Measurements from ENCODE around the gene SLC39A5.
A peak's percentile ranks its signal among the peaks of the same experiment; 100 is the strongest.
"Not testable (repeated sequence)": the region's sequence is repeated elsewhere in the genome, so short reads cannot be mapped to it uniquely, and the experiment has no call there.

Gene SLC39A5

GRCh38 chr12:56257071-56257470 is 27.2 kb downstream of the SLC39A5 start:
- Histone ChIP-seq H3K4me1 (ENCODE audit: control insufficient read depth in 2 of 2, insufficient read depth in 2 of 2, low read length in 2 of 2) (peaks cover 19% of the 10 kb centered on the region in 2 donors), H3K9ac (ENCODE audit: low read depth in 1 of 2, low read length in 2 of 2) (peak overlapping the region; percentile 76 to 86), H3K9me3 (ENCODE audit: control insufficient read depth in 2 of 2, low read length in 2 of 2) (no peaks in the 10 kb centered on the region), H3K27me3 (ENCODE audit: control insufficient read depth in 2 of 2, insufficient read depth in 2 of 2, low read length in 2 of 2) (no peaks in the 10 kb centered on the region), H3K36me3 (ENCODE audit: control insufficient read depth in 2 of 2, insufficient read depth in 2 of 2, low read length in 2 of 2) (peaks cover 37 to 40% of the 10 kb centered on the region in 2 donors), H3K4me3 (ENCODE audit: low read length in 2 of 2) (peak overlapping the region; percentile 77 to 85), H3K27ac (ENCODE audit: low read depth in 2 of 2, low read length in 2 of 2) (no peak overlapping the region)

- H3K4me1 ChIP-seq (ENCODE audit: control insufficient read depth in 2 of 2, insufficient read depth in 2 of 2, low read length in 2 of 2): peaks cover 19% of the 10 kb centered on the region in 2 donors
- H3K27ac ChIP-seq (ENCODE audit: low read depth in 2 of 2, low read length in 2 of 2): peak overlapping the region; percentile 75 to 88
- H3K9me3 ChIP-seq (ENCODE audit: control insufficient read depth in 2 of 2, low read length in 2 of 2): no peaks in the 10 kb centered on the region
- peaks cover 32 to 35% of the 10 kb centered on the region in 2 donors for H3K36me3 ChIP-seq (ENCODE audit: control insufficient read depth in 2 of 2, insufficient read depth in 2 of 2, low read length in 2 of 2)
- H3K9ac ChIP-seq (ENCODE audit: low read depth in 1 of 2, low read length in 2 of 2): peak overlapping the region; percentile 76 to 86
- peak overlapping the region; percentile 77 to 85 for H3K4me3 ChIP-seq (ENCODE audit: low read length in 2 of 2)
- no peaks in the 10 kb centered on the region for H3K27me3 ChIP-seq (ENCODE audit: control insufficient read depth in 2 of 2, insufficient read depth in 2 of 2, low read length in 2 of 2)
Observed at GRCh38 chr12:56257491-56258067, 27.7 kb downstream of the SLC39A5 start.

GRCh38 chr12:56258068-56258819 is 28.4 kb downstream of the SLC39A5 start, which contains the start of gene ANKRD52:
TSS of gene ANKRD52 (minus strand) at chr12:56258384. CDS start at chr12:56258269, 115 bp downstream.
- Histone ChIP-seq H3K9ac (ENCODE audit: low read depth in 1 of 2, low read length in 2 of 2) (peak within 1 kb of the TSS; percentile 83 to 86), H3K36me3 (ENCODE audit: control insufficient read depth in 2 of 2, insufficient read depth in 2 of 2, low read length in 2 of 2) (peaks cover 25 to 28% of the 10 kb centered on the region in 2 donors), H3K4me3 (ENCODE audit: low read length in 2 of 2) (peak within 1 kb of the TSS; percentile 77 to 85), H3K9me3 (ENCODE audit: control insufficient read depth in 2 of 2, low read length in 2 of 2) (no peaks in the 10 kb centered on the region), H3K27me3 (ENCODE audit: control insufficient read depth in 2 of 2, insufficient read depth in 2 of 2, low read length in 2 of 2) (no peaks in the 10 kb centered on the region), H3K4me1 (ENCODE audit: control insufficient read depth in 2 of 2, insufficient read depth in 2 of 2, low read length in 2 of 2) (peaks cover 19% of the 10 kb centered on the region in 2 donors), H3K27ac (ENCODE audit: low read depth in 2 of 2, low read length in 2 of 2) (peak within 1 kb of the TSS; percentile 75 to 88)

- H3K9ac ChIP-seq (ENCODE audit: low read depth in 1 of 2, low read length in 2 of 2): peak overlapping the region; percentile 83 to 86
- peaks cover 19 to 23% of the 10 kb centered on the region in 2 donors for H3K36me3 ChIP-seq (ENCODE audit: control insufficient read depth in 2 of 2, insufficient read depth in 2 of 2, low read length in 2 of 2)
- peak overlapping the region; percentile 75 to 88 for H3K27ac ChIP-seq (ENCODE audit: low read depth in 2 of 2, low read length in 2 of 2)
- H3K9me3 ChIP-seq (ENCODE audit: control insufficient read depth in 2 of 2, low read length in 2 of 2): no peaks in the 10 kb centered on the region
- no peaks in the 10 kb centered on the region for H3K27me3 ChIP-seq (ENCODE audit: control insufficient read depth in 2 of 2, insufficient read depth in 2 of 2, low read length in 2 of 2)
- H3K4me1 ChIP-seq (ENCODE audit: control insufficient read depth in 2 of 2, insufficient read depth in 2 of 2, low read length in 2 of 2): peaks cover 19% of the 10 kb centered on the region in 2 donors
- peak overlapping the region; percentile 77 to 80 for H3K4me3 ChIP-seq (ENCODE audit: low read length in 2 of 2)
Observed at GRCh38 chr12:56258820-56259183, 29.0 kb downstream of the SLC39A5 start.

GRCh38 chr12:56260380-56260779 is 30.5 kb downstream of the SLC39A5 start:
- Histone ChIP-seq H3K36me3 (ENCODE audit: control insufficient read depth in 2 of 2, insufficient read depth in 2 of 2, low read length in 2 of 2) (peaks cover 8 to 12% of the 10 kb centered on the region in 2 donors), H3K9ac (ENCODE audit: low read depth in 1 of 2, low read length in 2 of 2) (no peak overlapping the region), H3K4me3 (ENCODE audit: low read length in 2 of 2) (no peak overlapping the region), H3K4me1 (ENCODE audit: control insufficient read depth in 2 of 2, insufficient read depth in 2 of 2, low read length in 2 of 2) (peaks cover 19% of the 10 kb centered on the region in 2 donors), H3K27ac (ENCODE audit: low read depth in 2 of 2, low read length in 2 of 2) (no peak overlapping the region), H3K27me3 (ENCODE audit: control insufficient read depth in 2 of 2, insufficient read depth in 2 of 2, low read length in 2 of 2) (no peaks in the 10 kb centered on the region), H3K9me3 (ENCODE audit: control insufficient read depth in 2 of 2, low read length in 2 of 2) (no peaks in the 10 kb centered on the region)

- no peak overlapping the region for H3K9ac ChIP-seq (ENCODE audit: low read depth in 1 of 2, low read length in 2 of 2)
- no peaks in the 10 kb centered on the region for H3K9me3 ChIP-seq (ENCODE audit: control insufficient read depth in 2 of 2, low read length in 2 of 2)
- no peak overlapping the region for H3K4me3 ChIP-seq (ENCODE audit: low read length in 2 of 2)
- no peaks in the 10 kb centered on the region for H3K27me3 ChIP-seq (ENCODE audit: control insufficient read depth in 2 of 2, insufficient read depth in 2 of 2, low read length in 2 of 2)
- H3K27ac ChIP-seq (ENCODE audit: low read depth in 2 of 2, low read length in 2 of 2): no peak overlapping the region
- H3K4me1 ChIP-seq (ENCODE audit: control insufficient read depth in 2 of 2, insufficient read depth in 2 of 2, low read length in 2 of 2): peaks cover 19% of the 10 kb centered on the region in 2 donors
- peaks cover 3 to 7% of the 10 kb centered on the region in 2 donors for H3K36me3 ChIP-seq (ENCODE audit: control insufficient read depth in 2 of 2, insufficient read depth in 2 of 2, low read length in 2 of 2)
Observed at GRCh38 chr12:56260921-56261320, 31.1 kb downstream of the SLC39A5 start.

GRCh38 chr12:56261503-56262232 is 31.8 kb downstream of the SLC39A5 start:
- Histone ChIP-seq H3K9ac (ENCODE audit: low read depth in 1 of 2, low read length in 2 of 2) (no peak overlapping the region), H3K27ac (ENCODE audit: low read depth in 2 of 2, low read length in 2 of 2) (no peak overlapping the region), H3K4me3 (ENCODE audit: low read length in 2 of 2) (no peak overlapping the region), H3K9me3 (ENCODE audit: control insufficient read depth in 2 of 2, low read length in 2 of 2) (no peaks in the 10 kb centered on the region), H3K4me1 (ENCODE audit: control insufficient read depth in 2 of 2, insufficient read depth in 2 of 2, low read length in 2 of 2) (peaks cover 17 to 21% of the 10 kb centered on the region in 2 donors), H3K27me3 (ENCODE audit: control insufficient read depth in 2 of 2, insufficient read depth in 2 of 2, low read length in 2 of 2) (no peaks in the 10 kb centered on the region), H3K36me3 (ENCODE audit: control insufficient read depth in 2 of 2, insufficient read depth in 2 of 2, low read length in 2 of 2) (no peaks in the 10 kb centered on the region)

- not testable (repeated sequence) for H3K36me3 ChIP-seq (ENCODE audit: control insufficient read depth in 2 of 2, insufficient read depth in 2 of 2, low read length in 2 of 2); H3K4me3 ChIP-seq (ENCODE audit: low read length in 2 of 2); H3K27ac ChIP-seq (ENCODE audit: low read depth in 2 of 2, low read length in 2 of 2); H3K9ac ChIP-seq (ENCODE audit: low read depth in 1 of 2, low read length in 2 of 2); H3K27me3 ChIP-seq (ENCODE audit: control insufficient read depth in 2 of 2, insufficient read depth in 2 of 2, low read length in 2 of 2); H3K9me3 ChIP-seq (ENCODE audit: control insufficient read depth in 2 of 2, low read length in 2 of 2)
- H3K4me1 ChIP-seq (ENCODE audit: control insufficient read depth in 2 of 2, insufficient read depth in 2 of 2, low read length in 2 of 2): peaks cover 15 to 16% of the 10 kb centered on the region in 2 donors
Observed at GRCh38 chr12:56262955-56263354, 33.1 kb downstream of the SLC39A5 start.

- Histone ChIP-seq H3K4me3 (ENCODE audit: low read length in 2 of 2) (peak overlapping the region; percentile 71 to 89), H3K4me1 (ENCODE audit: control insufficient read depth in 2 of 2, insufficient read depth in 2 of 2, low read length in 2 of 2) (peaks cover 10 to 11% of the 10 kb centered on the region in 2 donors), H3K36me3 (ENCODE audit: control insufficient read depth in 2 of 2, insufficient read depth in 2 of 2, low read length in 2 of 2) (peaks cover 2 to 14% of the 10 kb centered on the region in 2 donors), H3K9ac (ENCODE audit: low read depth in 1 of 2, low read length in 2 of 2) (peak overlapping the region; percentile 75 to 87), H3K27ac (ENCODE audit: low read depth in 2 of 2, low read length in 2 of 2) (peak overlapping the region; percentile 87 to 98)
- H3K9me3 ChIP-seq (ENCODE audit: control insufficient read depth in 2 of 2, low read length in 2 of 2); H3K27me3 ChIP-seq (ENCODE audit: control insufficient read depth in 2 of 2, insufficient read depth in 2 of 2, low read length in 2 of 2): not testable (repeated sequence)
Observed at GRCh38 chr12:56266068-56266692, 36.3 kb downstream of the SLC39A5 start.
